Measurements from ENCODE around the gene SCGB3A2.

The SCGB3A2 gene

GRCh38 chr5:147878066-147878759 is at the start of gene SCGB3A2:
Gene SCGB3A2, plus strand, starts transcription at chr5:147878711. Its CDS starts 93 bp downstream, at chr5:147878804.
- no peak for DNase-seq

- DNase-seq = no peak
Observed at GRCh38 chr5:147830035-147830434, 48.5 kb upstream of the SCGB3A2 start.

- DNase-seq = no peak
Observed at GRCh38 chr5:147831465-147831864, 47.0 kb upstream of the SCGB3A2 start, which contains the start of gene SPINK1. Gene SPINK1, minus strand, starts transcription at chr5:147831671. Its CDS starts 94 bp downstream, at chr5:147831577.

- DNase-seq = no peak
Observed at GRCh38 chr5:147832541-147832940, 46.0 kb upstream of the SCGB3A2 start.

GRCh38 chr5:147835386-147835798 is 43.1 kb upstream of the SCGB3A2 start:
- no peak for DNase-seq

GRCh38 chr5:147836439-147836838 is 42.1 kb upstream of the SCGB3A2 start:
- DNase-seq = no peak

GRCh38 chr5:147842869-147843268 is 35.6 kb upstream of the SCGB3A2 start:
- DNase-seq = no peak

- DNase-seq = no peak
Observed at GRCh38 chr5:147844846-147845245, 33.7 kb upstream of the SCGB3A2 start.

- DNase-seq = no peak
Observed at GRCh38 chr5:147845618-147846017, 32.9 kb upstream of the SCGB3A2 start.

GRCh38 chr5:147849226-147849625 is 29.3 kb upstream of the SCGB3A2 start:
- no peak for DNase-seq

- no peak for DNase-seq
Observed at GRCh38 chr5:147851578-147851977, 26.9 kb upstream of the SCGB3A2 start.

GRCh38 chr5:147852365-147852764 is 26.1 kb upstream of the SCGB3A2 start:
- no peak for DNase-seq

GRCh38 chr5:147853372-147853987 is 25.0 kb upstream of the SCGB3A2 start:
- DNase-seq = no peak

GRCh38 chr5:147854331-147854730 is 24.2 kb upstream of the SCGB3A2 start:
- no peak for DNase-seq

GRCh38 chr5:147854894-147855773 is 23.4 kb upstream of the SCGB3A2 start:
- no peak for DNase-seq

GRCh38 chr5:147855774-147856069 is 22.8 kb upstream of the SCGB3A2 start:
- DNase-seq = no peak

- no peak for DNase-seq
Observed at GRCh38 chr5:147856801-147857200, 21.7 kb upstream of the SCGB3A2 start.

GRCh38 chr5:147857302-147858129 is 21.0 kb upstream of the SCGB3A2 start:
- DNase-seq = peak; percentile 11 to 19

- DNase-seq = no peak
Observed at GRCh38 chr5:147858565-147858964, 19.9 kb upstream of the SCGB3A2 start.

- no peak for DNase-seq
Observed at GRCh38 chr5:147859962-147860640, 18.4 kb upstream of the SCGB3A2 start.

- no peak for DNase-seq
Observed at GRCh38 chr5:147860641-147861025, 17.9 kb upstream of the SCGB3A2 start.

GRCh38 chr5:147863454-147864158 is 14.9 kb upstream of the SCGB3A2 start:
- no peak for DNase-seq
